ENCODE results near the gene PIAS3.

DNA sequence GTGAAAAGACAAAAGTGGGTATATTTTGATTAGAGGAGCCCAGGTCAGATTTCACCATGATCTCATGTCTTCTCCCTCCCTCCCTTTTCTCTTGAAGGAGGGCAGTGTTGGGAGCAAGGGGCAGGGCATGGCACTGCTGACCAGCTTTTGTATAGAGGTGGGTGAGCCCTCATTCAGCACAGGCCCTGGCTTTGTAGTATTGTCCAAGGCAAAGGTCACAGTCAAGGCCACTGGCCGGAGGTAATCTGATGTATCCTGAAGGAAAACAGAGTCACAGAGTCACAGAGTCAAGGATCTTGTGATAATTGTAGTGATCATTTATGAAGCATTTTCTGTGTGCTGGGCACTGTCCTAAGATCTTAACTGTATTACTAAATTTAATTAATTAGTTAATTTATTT lies 39.1 kb upstream of the PIAS3 start:
- TF ChIP-seq ZZZ3 (IDR thresholded peaks at IDR 0.05; ENCODE audit: control insufficient read depth, insufficient read length, low read depth) (no peak), SUPT20H (IDR thresholded peaks at IDR 0.05; ENCODE audit: borderline replicate concordance, control insufficient read depth, low read depth, low read length) (no peak), CHD4 (IDR thresholded peaks at IDR 0.05) (no peak), TARDBP (IDR thresholded peaks at IDR 0.05; ENCODE audit: borderline replicate concordance) (no peak), STAT1 (conservative IDR thresholded peaks at IDR 0.05) (no peak), RCOR1 (conservative IDR thresholded peaks at IDR 0.05; ENCODE audit: low read depth, low read length) (no peak), POLR2A (IDR thresholded peaks at IDR 0.05; ENCODE audit: low read depth, low read length) (no peak), SUZ12 (IDR thresholded peaks at IDR 0.05; ENCODE audit: unreplicated experiment) (no peak), BRCA1 (IDR thresholded peaks at IDR 0.05; ENCODE audit: low read depth, low read length) (no peak), MXI1 (IDR thresholded peaks at IDR 0.05; ENCODE audit: low read depth, low read length) (no peak), SIN3A (IDR thresholded peaks at IDR 0.05; ENCODE audit: low read depth, low read length) (no peak)
- TF ChIP-seq, protein P1, sequence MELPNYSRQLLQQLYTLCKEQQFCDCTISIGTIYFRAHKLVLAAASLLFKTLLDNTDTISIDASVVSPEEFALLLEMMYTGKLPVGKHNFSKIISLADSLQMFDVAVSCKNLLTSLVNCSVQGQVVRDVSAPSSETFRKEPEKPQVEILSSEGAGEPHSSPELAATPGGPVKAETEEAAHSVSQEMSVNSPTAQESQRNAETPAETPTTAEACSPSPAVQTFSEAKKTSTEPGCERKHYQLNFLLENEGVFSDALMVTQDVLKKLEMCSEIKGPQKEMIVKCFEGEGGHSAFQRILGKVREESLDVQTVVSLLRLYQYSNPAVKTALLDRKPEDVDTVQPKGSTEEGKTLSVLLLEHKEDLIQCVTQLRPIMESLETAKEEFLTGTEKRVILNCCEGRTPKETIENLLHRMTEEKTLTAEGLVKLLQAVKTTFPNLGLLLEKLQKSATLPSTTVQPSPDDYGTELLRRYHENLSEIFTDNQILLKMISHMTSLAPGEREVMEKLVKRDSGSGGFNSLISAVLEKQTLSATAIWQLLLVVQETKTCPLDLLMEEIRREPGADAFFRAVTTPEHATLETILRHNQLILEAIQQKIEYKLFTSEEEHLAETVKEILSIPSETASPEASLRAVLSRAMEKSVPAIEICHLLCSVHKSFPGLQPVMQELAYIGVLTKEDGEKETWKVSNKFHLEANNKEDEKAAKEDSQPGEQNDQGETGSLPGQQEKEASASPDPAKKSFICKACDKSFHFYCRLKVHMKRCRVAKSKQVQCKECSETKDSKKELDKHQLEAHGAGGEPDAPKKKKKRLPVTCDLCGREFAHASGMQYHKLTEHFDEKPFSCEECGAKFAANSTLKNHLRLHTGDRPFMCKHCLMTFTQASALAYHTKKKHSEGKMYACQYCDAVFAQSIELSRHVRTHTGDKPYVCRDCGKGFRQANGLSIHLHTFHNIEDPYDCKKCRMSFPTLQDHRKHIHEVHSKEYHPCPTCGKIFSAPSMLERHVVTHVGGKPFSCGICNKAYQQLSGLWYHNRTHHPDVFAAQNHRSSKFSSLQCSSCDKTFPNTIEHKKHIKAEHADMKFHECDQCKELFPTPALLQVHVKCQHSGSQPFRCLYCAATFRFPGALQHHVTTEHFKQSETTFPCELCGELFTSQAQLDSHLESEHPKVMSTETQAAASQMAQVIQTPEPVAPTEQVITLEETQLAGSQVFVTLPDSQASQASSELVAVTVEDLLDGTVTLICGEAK (IDR thresholded peaks at IDR 0.05; ENCODE audit: borderline replicate concordance), result no peak
- TF ChIP-seq, protein P2, sequence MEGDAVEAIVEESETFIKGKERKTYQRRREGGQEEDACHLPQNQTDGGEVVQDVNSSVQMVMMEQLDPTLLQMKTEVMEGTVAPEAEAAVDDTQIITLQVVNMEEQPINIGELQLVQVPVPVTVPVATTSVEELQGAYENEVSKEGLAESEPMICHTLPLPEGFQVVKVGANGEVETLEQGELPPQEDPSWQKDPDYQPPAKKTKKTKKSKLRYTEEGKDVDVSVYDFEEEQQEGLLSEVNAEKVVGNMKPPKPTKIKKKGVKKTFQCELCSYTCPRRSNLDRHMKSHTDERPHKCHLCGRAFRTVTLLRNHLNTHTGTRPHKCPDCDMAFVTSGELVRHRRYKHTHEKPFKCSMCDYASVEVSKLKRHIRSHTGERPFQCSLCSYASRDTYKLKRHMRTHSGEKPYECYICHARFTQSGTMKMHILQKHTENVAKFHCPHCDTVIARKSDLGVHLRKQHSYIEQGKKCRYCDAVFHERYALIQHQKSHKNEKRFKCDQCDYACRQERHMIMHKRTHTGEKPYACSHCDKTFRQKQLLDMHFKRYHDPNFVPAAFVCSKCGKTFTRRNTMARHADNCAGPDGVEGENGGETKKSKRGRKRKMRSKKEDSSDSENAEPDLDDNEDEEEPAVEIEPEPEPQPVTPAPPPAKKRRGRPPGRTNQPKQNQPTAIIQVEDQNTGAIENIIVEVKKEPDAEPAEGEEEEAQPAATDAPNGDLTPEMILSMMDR (IDR thresholded peaks at IDR 0.05 in 2 of 3, conservative IDR thresholded peaks at IDR 0.05 in 1 of 3; ENCODE audit: control insufficient read depth in 2 of 3, extremely low read depth in 1 of 3, insufficient read depth in 1 of 3, low read depth in 3 of 3, low read length in 3 of 3), result no peak
